Esophagus muscularis mucosa (tissue), 3 donors: ENCODE data around the gene NISCH.
A peak's percentile ranks its signal among the peaks of the same experiment; 100 is the strongest.

Experiments
- CTCF ChIP-seq, 3 experiments: fragments of 200-600 bp in 2 of 3; fragments of 450-650 bp in 1 of 3; sonication (generic) in 2 of 3; IDR thresholded peaks; one replicate each; pipeline ENCODE4 v1.5.1; 2017 to 2019; ENCODE audit warnings: antibody characterized with exemption in 3 of 3, mild to moderate bottlenecking in 2 of 3, moderate library complexity in 1 of 3
- POLR2A ChIP-seq: fragments of 450-650 bp; IDR thresholded peaks from one replicate; pipeline ENCODE4 v1.6.1; 2017; ENCODE audit warnings: antibody characterized with exemption, moderate library complexity, mild to moderate bottlenecking, low read depth
- POLR2AphosphoS5 ChIP-seq, 2 donors: sonication (generic); formaldehyde crosslinking; IDR thresholded peaks; one replicate each; pipeline ENCODE4 v1.6.1; 2017; ENCODE audit warnings: antibody characterized with exemption in 2 of 2

- no peak for TF ChIP-seq CTCF (IDR thresholded peaks at IDR 0.05)
- no peak for TF ChIP-seq POLR2A
- TF ChIP-seq POLR2AphosphoS5 (IDR thresholded peaks at IDR 0.05), result peak; percentile 36 to 55
These were observed 28.4 kb downstream of the NISCH start for GRCh38 chr3:52483577-52484381.
